C4-2B (cell line): Measurements from ENCODE around the gene FAM210A.

Experiments used
- H3K27ac ChIP-seq: fragments of 450-650 bp; 2 replicates; pipeline ENCODE4 v1.5.1; 2017
- CTCF ChIP-seq: fragments of 450-650 bp; conservative IDR thresholded peaks from 2 replicates; pipeline ENCODE4 v1.5.1; 2017; ENCODE audit warnings: mild to moderate bottlenecking
- ZFX ChIP-seq: fragments of 450-650 bp; IDR thresholded peaks from 2 replicates; pipeline ENCODE4 v1.6.1; 2017

FAM210A gene

GRCh38 chr18:13676471-13676870 is 49.9 kb downstream of the FAM210A start:
- H3K27ac ChIP-seq: no peak overlapping the region
- TF ChIP-seq CTCF (no peak), ZFX (no peak)

- no peak for TF ChIP-seq CTCF
- TF ChIP-seq ZFX: no peak
- H3K27ac ChIP-seq: no peak overlapping the region
These were observed 53.7 kb downstream of the FAM210A start for GRCh38 chr18:13672657-13673056.

- no peak for TF ChIP-seq CTCF
- TF ChIP-seq ZFX: no peak
These were observed 64.5 kb downstream of the FAM210A start for GRCh38 chr18:13661779-13662256.

GRCh38 chr18:13661051-13661778 is 65.1 kb downstream of the FAM210A start:
- no peak overlapping the region for H3K27ac ChIP-seq
- TF ChIP-seq CTCF: no peak
- TF ChIP-seq ZFX: no peak

More at GRCh38 chr18:13661779-13662256, 64.5 kb downstream of the FAM210A start:
- H3K27ac ChIP-seq: no peak overlapping the region

- no peak for TF ChIP-seq CTCF
- no peak for TF ChIP-seq ZFX
- no peak overlapping the region for H3K27ac ChIP-seq
These were observed 65.8 kb downstream of the FAM210A start for GRCh38 chr18:13660510-13660909.

GRCh38 chr18:13658436-13659204 is 67.7 kb downstream of the FAM210A start:
- no peak overlapping the region for H3K27ac ChIP-seq
- TF ChIP-seq ZFX (no peak), CTCF (no peak)

- no peak overlapping the region for H3K27ac ChIP-seq
- TF ChIP-seq CTCF: no peak
- no peak for TF ChIP-seq ZFX
These were observed 68.4 kb downstream of the FAM210A start for GRCh38 chr18:13657974-13658373.
